Pancreas (tissue), 10 donors: ENCODE measurements around the gene CACNA1E. TPM values are rescaled to one million over a fixed set of nuclear protein-coding genes. Genes with fewer than 3 reads are reported as not detected.

Experiments used
- ATAC-seq, 4 donors: fragments of 200-7000 bp; cut with Tn5 transposase; one replicate each; pipeline versions ENCODE4 v1.8.0 to v1.9.1; 2020; ENCODE audit warnings: mild to moderate bottlenecking in 4 of 4, moderate library complexity in 4 of 4
- DNase-seq, 6 donors: peaks; one replicate each; pipeline ENCODE4 v3.0.0-alpha.2; 2020
- FAIRE-seq: peaks from 2 replicates; lab custom pipeline; 2012; peaks lifted over from hg19 to GRCh38; lab: Jason Lieb, UNC
- H3K27ac ChIP-seq, 4 donors: fragments of 200-600 bp; sonication (generic); 1 replicate in 3 of 4; 2 replicates in 1 of 4; pipeline versions ENCODE4 v1.5.0 to v1.8.0; 2020
- H3K27me3 ChIP-seq, 4 donors: fragments of 200-600 bp; one replicate each; pipeline ENCODE4 v1.8.0; 2021
- H3K36me3 ChIP-seq, 3 donors: fragments of 200-600 bp; sonication (generic) in 1 of 3; one replicate each; pipeline versions ENCODE4 v1.5.0 to v1.8.0; 2020 to 2021
- H3K4me1 ChIP-seq, 3 donors: fragments of 200-600 bp; one replicate each; pipeline ENCODE4 v1.8.0; 2021
- H3K4me3 ChIP-seq, 4 donors: fragments of 200-600 bp; sonication (generic) in 2 of 4; one replicate each; pipeline versions ENCODE4 v1.5.0 to v1.8.0; 2020 to 2021
- H3K9me3 ChIP-seq, 4 donors: fragments of 200-600 bp; one replicate each; pipeline ENCODE4 v1.8.0; 2021
- WGBS, 2 donors: extraction: QIAGEN DNeasy Blood & Tissue Kit; methylation state at CpG; one replicate each; pipeline ENCODE4 v1.1.7; 2013; 5-methylcytosine and 5-hydroxymethylcytosine counted together
- intact Hi-C, 3 donors: fragments of 100-400 bp; cut with DNase I; formaldehyde crosslinking; loops; one replicate each; pipeline versions ENCODE4 v1.11.1 to v1.14.2; 2022
- polyA plus RNA-seq, 2 donors: library from polyadenylated mRNA; stranded (reverse); fragments of 200-250 nt; gene quantifications; one replicate each; pipeline ENCODE4 v1.2.3, GENCODE V29; 2013
- total RNA-seq, 6 donors: library from RNA; stranded (reverse); fragmentation: NEBNext Ultra II Directional in 4 of 6; extraction: Animal tissue kit (Norgen Biotek cat#: 25700) in 4 of 6; gene quantifications; one replicate each; pipeline versions ENCODE4 v1.2.1 to v1.2.4, GENCODE V29; 2021 to 2023
- TF ChIP-seq, protein P1 (sequence below), 4 donors: fragments of 200-600 bp; sonication (generic) in 3 of 4; IDR thresholded peaks; one replicate each; pipeline versions ENCODE4 v1.5.0 to v1.8.0; 2021; ENCODE audit warnings: antibody characterized with exemption in 4 of 4
- donor health status: healthy with polysubstance abuse.
- donor health status: DM: no; HTN: no; CAD: no; lungs with moderate emphysema.
- donor health status: DM: no; HTN: no; CAD: no.
- donor health status: control.
- donor health status: control.
- donor health status: Bipolar disorder and iron deficiency.
- donor health status: DM: yes; HTN: yes; CAD: no.
- donor health status: DM: no; HTN: no; CAD: no.
- donor health status: DM: no; HTN: no; CAD: no.
- donor health status: DM: yes; HTN: yes; CAD: no.

The CACNA1E gene
- total and polyA plus RNA-seq, 8 donors: 0.02 to 0.12 (median 0.07) TPM; not detected in 2

DNA sequence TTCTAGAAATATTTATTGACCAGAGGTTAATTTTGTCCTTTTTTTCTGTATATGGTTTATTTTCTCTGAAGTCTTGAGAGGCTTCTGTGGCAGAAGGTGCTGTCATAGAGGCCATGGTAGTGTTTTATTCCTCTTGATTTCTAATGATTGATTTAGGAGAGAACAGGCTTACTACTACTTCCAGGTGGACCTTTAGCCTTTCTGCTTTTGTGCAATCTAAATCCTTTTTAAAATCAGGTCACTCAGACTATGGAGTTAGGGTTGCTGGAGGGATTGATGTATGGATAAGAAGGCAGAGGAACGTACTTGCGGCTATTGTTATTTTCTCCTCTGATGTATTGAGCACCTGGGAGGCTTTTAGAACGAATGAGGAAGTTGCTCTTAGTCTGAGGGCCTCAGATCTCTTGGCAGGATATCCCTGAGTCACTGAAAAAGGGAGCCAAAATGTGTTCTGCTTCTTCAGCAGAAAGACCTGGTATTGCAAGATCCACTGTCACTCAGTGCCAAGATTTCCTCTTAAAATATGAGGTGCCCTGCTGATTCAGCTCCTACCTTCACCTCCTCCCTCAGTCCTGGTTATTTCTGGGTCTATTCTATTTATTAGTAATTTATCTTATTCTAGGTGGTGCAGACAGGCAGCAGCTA, 300.8 kb downstream of the CACNA1E start:
- H3K27me3 ChIP-seq: no peaks in the 10 kb centered on the region
- H3K36me3 ChIP-seq: no peaks in the 10 kb centered on the region
- no peaks in the 10 kb centered on the region for H3K9me3 ChIP-seq
- DNase-seq: no peak
- no peak for FAIRE-seq
- no peak overlapping the region for H3K4me3 ChIP-seq
- TF ChIP-seq, protein P1, sequence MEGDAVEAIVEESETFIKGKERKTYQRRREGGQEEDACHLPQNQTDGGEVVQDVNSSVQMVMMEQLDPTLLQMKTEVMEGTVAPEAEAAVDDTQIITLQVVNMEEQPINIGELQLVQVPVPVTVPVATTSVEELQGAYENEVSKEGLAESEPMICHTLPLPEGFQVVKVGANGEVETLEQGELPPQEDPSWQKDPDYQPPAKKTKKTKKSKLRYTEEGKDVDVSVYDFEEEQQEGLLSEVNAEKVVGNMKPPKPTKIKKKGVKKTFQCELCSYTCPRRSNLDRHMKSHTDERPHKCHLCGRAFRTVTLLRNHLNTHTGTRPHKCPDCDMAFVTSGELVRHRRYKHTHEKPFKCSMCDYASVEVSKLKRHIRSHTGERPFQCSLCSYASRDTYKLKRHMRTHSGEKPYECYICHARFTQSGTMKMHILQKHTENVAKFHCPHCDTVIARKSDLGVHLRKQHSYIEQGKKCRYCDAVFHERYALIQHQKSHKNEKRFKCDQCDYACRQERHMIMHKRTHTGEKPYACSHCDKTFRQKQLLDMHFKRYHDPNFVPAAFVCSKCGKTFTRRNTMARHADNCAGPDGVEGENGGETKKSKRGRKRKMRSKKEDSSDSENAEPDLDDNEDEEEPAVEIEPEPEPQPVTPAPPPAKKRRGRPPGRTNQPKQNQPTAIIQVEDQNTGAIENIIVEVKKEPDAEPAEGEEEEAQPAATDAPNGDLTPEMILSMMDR (IDR thresholded peaks at IDR 0.05): no peak
- H3K27ac ChIP-seq: no peak overlapping the region
- ATAC-seq: no peak
- no peaks in the 10 kb centered on the region for H3K4me1 ChIP-seq
- intact Hi-C loops: no loop called here
- WGBS, 2 donors: 48 to 59% methylated on average over 3 of the region's 3 CpGs

GRCh38 chr1:181789395-181789794, 306.1 kb downstream of the CACNA1E start:
- no peak overlapping the region for H3K4me3 ChIP-seq
- H3K4me1 ChIP-seq: no peaks in the 10 kb centered on the region
- no peaks in the 10 kb centered on the region for H3K9me3 ChIP-seq
- no peak for ATAC-seq
- TF ChIP-seq, protein P1 (IDR thresholded peaks at IDR 0.05): no peak
- H3K36me3 ChIP-seq: no peaks in the 10 kb centered on the region
- intact Hi-C loops: no loop called here
- FAIRE-seq: no peak
- no peak overlapping the region for H3K27ac ChIP-seq
- WGBS, 2 donors: 62 to 71% methylated on average over 2 of the region's 2 CpGs
- H3K27me3 ChIP-seq: no peaks in the 10 kb centered on the region
- no peak for DNase-seq

- FAIRE-seq: no peak
- H3K36me3 ChIP-seq: no peaks in the 10 kb centered on the region
- H3K9me3 ChIP-seq: no peaks in the 10 kb centered on the region
- DNase-seq: no peak
- no peak overlapping the region for H3K4me3 ChIP-seq
- H3K27me3 ChIP-seq: no peaks in the 10 kb centered on the region
- 45 to 61% methylated on average over 6 of the region's 6 CpGs for WGBS, 2 donors
- no peak for ATAC-seq
- H3K27ac ChIP-seq: no peak overlapping the region
- H3K4me1 ChIP-seq: no peaks in the 10 kb centered on the region
- TF ChIP-seq, protein P1 (IDR thresholded peaks at IDR 0.05): no peak
- intact Hi-C loops: no loop called here
Observed at GRCh38 chr1:181791721-181792120, 308.4 kb downstream of the CACNA1E start.

DNA sequence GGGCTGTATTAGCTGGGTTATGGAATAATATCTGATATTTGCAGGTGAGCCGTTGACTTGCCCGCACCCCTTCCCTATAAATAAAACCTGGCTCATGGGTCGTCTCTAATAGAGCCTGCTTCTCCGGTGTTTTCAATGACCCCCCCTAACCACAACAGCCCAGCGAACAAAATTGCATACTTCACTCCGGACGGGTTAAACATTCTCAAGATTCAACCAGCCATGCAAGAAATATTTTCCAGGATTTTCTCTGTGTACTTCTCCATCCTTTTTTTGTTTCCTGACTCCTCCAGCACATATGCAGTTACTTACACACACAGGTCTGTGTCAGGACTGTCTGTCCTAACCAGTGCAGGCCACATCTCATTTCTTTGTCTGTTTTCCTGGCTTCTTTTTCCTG, 310.5 kb downstream of the CACNA1E start:
- FAIRE-seq: no peak
- TF ChIP-seq, protein P1 (IDR thresholded peaks at IDR 0.05): no peak
- H3K4me3 ChIP-seq: no peak overlapping the region
- no peaks in the 10 kb centered on the region for H3K4me1 ChIP-seq
- no peak for DNase-seq
- ATAC-seq: no peak
- no peaks in the 10 kb centered on the region for H3K36me3 ChIP-seq
- WGBS, 2 donors: 40 to 53% methylated on average over 7 of the region's 7 CpGs
- H3K9me3 ChIP-seq: no peaks in the 10 kb centered on the region
- H3K27me3 ChIP-seq: no peaks in the 10 kb centered on the region
- no peak overlapping the region for H3K27ac ChIP-seq
- intact Hi-C loops: no loop called here

- ATAC-seq (no peak), DNase-seq (no peak), FAIRE-seq (no peak)
- WGBS, 2 donors: 63 to 64% methylated on average over 3 of the region's 3 CpGs
- no peaks in the 10 kb centered on the region for H3K27me3 ChIP-seq
- H3K27ac ChIP-seq: no peak overlapping the region
- no peaks in the 10 kb centered on the region for H3K36me3 ChIP-seq
- TF ChIP-seq, protein P1 (IDR thresholded peaks at IDR 0.05): no peak
- no peak overlapping the region for H3K4me3 ChIP-seq
- no peaks in the 10 kb centered on the region for H3K9me3 ChIP-seq
- intact Hi-C loops: no loop called here
- no peaks in the 10 kb centered on the region for H3K4me1 ChIP-seq
Observed at GRCh38 chr1:181794332-181794731, 311.0 kb downstream of the CACNA1E start.
